ENCODE measurements around the gene PREB. TPM values are rescaled to one million over a fixed set of nuclear protein-coding genes. Genes with fewer than 3 reads are reported as not detected.

Gene PREB
- total RNA-seq, 4 donors from 2014 or later = 66.5 to 106 (median 69.4) TPM

- Histone ChIP-seq H3K27ac (no peak overlapping the region), H3K27me3 (no peaks in the 10 kb centered on the region), H3K4me3 (no peak overlapping the region), H3K36me3 (no peaks in the 10 kb centered on the region), H3K4me1 (no peaks in the 10 kb centered on the region), H3K9me3 (no peaks in the 10 kb centered on the region)
- no peak for DNase-seq
- TF ChIP-seq, protein P1, sequence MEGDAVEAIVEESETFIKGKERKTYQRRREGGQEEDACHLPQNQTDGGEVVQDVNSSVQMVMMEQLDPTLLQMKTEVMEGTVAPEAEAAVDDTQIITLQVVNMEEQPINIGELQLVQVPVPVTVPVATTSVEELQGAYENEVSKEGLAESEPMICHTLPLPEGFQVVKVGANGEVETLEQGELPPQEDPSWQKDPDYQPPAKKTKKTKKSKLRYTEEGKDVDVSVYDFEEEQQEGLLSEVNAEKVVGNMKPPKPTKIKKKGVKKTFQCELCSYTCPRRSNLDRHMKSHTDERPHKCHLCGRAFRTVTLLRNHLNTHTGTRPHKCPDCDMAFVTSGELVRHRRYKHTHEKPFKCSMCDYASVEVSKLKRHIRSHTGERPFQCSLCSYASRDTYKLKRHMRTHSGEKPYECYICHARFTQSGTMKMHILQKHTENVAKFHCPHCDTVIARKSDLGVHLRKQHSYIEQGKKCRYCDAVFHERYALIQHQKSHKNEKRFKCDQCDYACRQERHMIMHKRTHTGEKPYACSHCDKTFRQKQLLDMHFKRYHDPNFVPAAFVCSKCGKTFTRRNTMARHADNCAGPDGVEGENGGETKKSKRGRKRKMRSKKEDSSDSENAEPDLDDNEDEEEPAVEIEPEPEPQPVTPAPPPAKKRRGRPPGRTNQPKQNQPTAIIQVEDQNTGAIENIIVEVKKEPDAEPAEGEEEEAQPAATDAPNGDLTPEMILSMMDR (IDR thresholded peaks at IDR 0.05) = no peak
- no peak for TF ChIP-seq POLR2A (IDR thresholded peaks at IDR 0.05)
Measured at GRCh38 chr2:27143285-27143684, 8.8 kb upstream of the PREB start.

- H3K27me3 ChIP-seq = no peaks in the 10 kb centered on the region
- no peaks in the 10 kb centered on the region for H3K4me1 ChIP-seq
- H3K9me3 ChIP-seq = no peaks in the 10 kb centered on the region
- no peak for DNase-seq
- no peak within 1 kb of the TSS for H3K4me3 ChIP-seq
- TF ChIP-seq, protein P1 (IDR thresholded peaks at IDR 0.05) = no peak
- TF ChIP-seq POLR2A (IDR thresholded peaks at IDR 0.05) = no peak
- H3K27ac ChIP-seq = no peak within 1 kb of the TSS
- no peaks in the 10 kb centered on the region for H3K36me3 ChIP-seq
Measured at GRCh38 chr2:27139310-27139709, 4.9 kb upstream of the PREB start, which contains the start of gene PRR30. TSS of gene PRR30 (minus strand) at chr2:27139410. CDS start at chr2:27138329, 1,081 bp downstream.

DNA sequence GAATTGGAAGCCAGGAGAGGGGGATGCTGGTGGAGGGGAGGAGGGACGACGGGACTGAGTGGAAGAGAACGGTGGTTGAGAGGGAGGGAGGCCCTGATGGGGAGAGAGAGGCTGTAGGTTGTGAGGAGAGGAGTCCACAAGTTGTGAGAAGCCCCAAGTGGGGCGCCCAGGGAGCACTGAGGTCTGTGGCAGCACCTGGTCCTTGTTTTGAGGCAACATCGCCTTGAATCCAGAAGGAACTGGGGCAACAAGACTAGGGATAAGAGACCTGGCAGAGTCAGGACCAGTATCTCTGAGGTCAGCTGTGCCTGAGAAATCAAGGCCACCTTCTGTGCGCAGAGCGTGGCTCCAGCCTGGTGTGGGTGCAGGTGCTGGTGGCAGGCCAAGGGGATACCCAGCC, 3.7 kb upstream of the PREB start:
- no peak for DNase-seq
- Histone ChIP-seq H3K4me1 (peaks cover 0 to 6% (median 6%) of the 10 kb centered on the region in 4 donors), H3K9me3 (no peaks in the 10 kb centered on the region), H3K4me3 (no peak overlapping the region), H3K27ac (no peak overlapping the region), H3K27me3 (no peaks in the 10 kb centered on the region), H3K36me3 (no peaks in the 10 kb centered on the region)
- TF ChIP-seq, protein P1 (IDR thresholded peaks at IDR 0.05) = no peak
- TF ChIP-seq POLR2A (IDR thresholded peaks at IDR 0.05) = no peak

DNA sequence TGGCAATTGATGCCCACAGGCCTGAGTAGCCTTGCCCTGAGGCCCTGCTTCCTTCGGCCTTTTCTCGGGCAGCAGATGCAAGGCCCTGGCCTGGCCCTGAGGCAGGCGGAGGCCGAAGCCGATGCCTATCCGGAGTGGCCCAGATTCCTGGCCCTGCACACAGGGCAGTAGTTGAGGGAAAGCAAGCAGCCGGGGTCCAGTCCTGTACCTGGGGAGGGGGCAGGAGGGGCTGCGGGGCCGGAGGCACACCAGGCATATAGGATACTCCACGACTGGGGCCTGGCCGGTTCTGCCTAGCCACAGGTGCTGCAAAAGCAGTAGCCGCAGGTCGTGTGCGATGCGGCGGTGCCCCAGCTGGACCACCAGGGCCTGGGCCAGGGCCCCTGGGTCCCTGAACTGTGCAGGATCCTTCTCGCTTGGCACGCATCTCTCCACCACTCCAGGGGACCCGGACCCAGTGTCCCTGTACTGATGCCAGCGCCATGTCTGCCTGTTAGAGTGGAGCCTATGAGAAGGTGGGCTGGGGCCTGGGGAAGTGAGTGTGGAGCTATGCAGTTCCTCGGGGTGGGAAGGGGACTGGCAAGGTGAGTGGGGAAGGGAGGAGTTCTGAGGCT, 3.0 kb upstream of the PREB start:
- H3K27ac ChIP-seq = no peak overlapping the region
- no peak for DNase-seq

GRCh38 chr2:27136751-27137150, 2.3 kb upstream of the PREB start:
- Histone ChIP-seq H3K4me3 (no peak overlapping the region), H3K27ac (no peak overlapping the region), H3K36me3 (peaks cover 0 to 9% (median 0%) of the 10 kb centered on the region in 3 donors), H3K9me3 (no peaks in the 10 kb centered on the region), H3K4me1 (peaks cover 0 to 13% (median 7%) of the 10 kb centered on the region in 4 donors), H3K27me3 (no peaks in the 10 kb centered on the region)
- no peak for DNase-seq
- TF ChIP-seq POLR2A (IDR thresholded peaks at IDR 0.05) = no peak
- TF ChIP-seq, protein P1 (IDR thresholded peaks at IDR 0.05) = no peak

More for the DNA sequence above, 3.0 kb upstream of the PREB start:
- Histone ChIP-seq H3K4me3 (no peak overlapping the region), H3K4me1 (peaks cover 0 to 13% (median 7%) of the 10 kb centered on the region in 4 donors), H3K9me3 (no peaks in the 10 kb centered on the region), H3K36me3 (peaks cover 0 to 3% (median 0%) of the 10 kb centered on the region in 3 donors), H3K27me3 (no peaks in the 10 kb centered on the region)
- no peak for TF ChIP-seq POLR2A (IDR thresholded peaks at IDR 0.05)
- TF ChIP-seq, protein P1 (IDR thresholded peaks at IDR 0.05) = no peak
